ENCODE results near the gene TAF6.

The TAF6 gene

DNA sequence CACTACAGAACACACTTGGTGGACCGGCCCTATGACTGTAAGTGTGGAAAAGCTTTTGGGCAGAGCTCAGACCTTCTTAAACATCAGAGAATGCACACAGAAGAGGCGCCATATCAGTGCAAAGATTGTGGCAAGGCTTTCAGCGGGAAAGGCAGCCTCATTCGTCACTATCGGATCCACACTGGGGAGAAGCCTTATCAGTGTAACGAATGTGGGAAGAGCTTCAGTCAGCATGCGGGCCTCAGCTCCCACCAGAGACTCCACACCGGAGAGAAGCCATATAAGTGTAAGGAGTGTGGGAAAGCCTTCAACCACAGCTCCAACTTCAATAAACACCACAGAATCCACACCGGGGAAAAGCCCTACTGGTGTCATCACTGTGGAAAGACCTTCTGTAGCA lies 55.0 kb downstream of the TAF6 start:
- Histone ChIP-seq H3K36me3 (ENCODE audit: control insufficient read depth in 2 of 2, insufficient read depth in 1 of 2, low read length in 2 of 2) (peaks cover 27 to 29% of the 10 kb centered on the region in 2 experiments), H3K27ac (ENCODE audit: extremely low read depth, low read depth, low read length) (no peak overlapping the region)
- POLR2A ChIA-PET = no interaction called here

GRCh38 chr7:100063376-100063775 lies 55.8 kb downstream of the TAF6 start:
- Histone ChIP-seq H3K36me3 (ENCODE audit: control insufficient read depth in 2 of 2, insufficient read depth in 1 of 2, low read length in 2 of 2) (peaks cover 35% of the 10 kb centered on the region in 2 experiments), H3K9me3 (ENCODE audit: control insufficient read depth, insufficient read depth, low read depth, low read length) (no peaks in the 10 kb centered on the region), H3K4me3 (ENCODE audit: low read depth, low read length) (no peak overlapping the region), H3K4me1 (ENCODE audit: control insufficient read depth, insufficient read depth, low read length) (no peaks in the 10 kb centered on the region), H3K27ac (ENCODE audit: extremely low read depth, low read depth, low read length) (no peak overlapping the region)
- ChIA-PET POLR2A (interaction anchor here (0.5 kb wide), 2 partner anchors 37 to 38 kb away, joined by 3 read pairs; no protein-coding TSS in a partner anchor), CTCF (interaction anchor here (0.6 to 1.1 kb wide), 2 partner anchors 10 to 212 kb away, joined by 3 to 4 read pairs; no protein-coding TSS in a partner anchor)
- no peak for TF ChIP-seq ZBTB49 (tag by site-specific recombination; IDR thresholded peaks at IDR 0.05; ENCODE audit: low read depth)
- TF ChIP-seq ZNF112 (tag by site-specific recombination; IDR thresholded peaks at IDR 0.05) = no peak
- TF ChIP-seq ZNF26 (tag by site-specific recombination; IDR thresholded peaks at IDR 0.05) = no peak
- no peak for TF ChIP-seq BCL6B (tag by site-specific recombination; IDR thresholded peaks at IDR 0.05)
- no peak for TF ChIP-seq INSM2 (tag by site-specific recombination; IDR thresholded peaks at IDR 0.05)
- TF ChIP-seq, protein P1, sequence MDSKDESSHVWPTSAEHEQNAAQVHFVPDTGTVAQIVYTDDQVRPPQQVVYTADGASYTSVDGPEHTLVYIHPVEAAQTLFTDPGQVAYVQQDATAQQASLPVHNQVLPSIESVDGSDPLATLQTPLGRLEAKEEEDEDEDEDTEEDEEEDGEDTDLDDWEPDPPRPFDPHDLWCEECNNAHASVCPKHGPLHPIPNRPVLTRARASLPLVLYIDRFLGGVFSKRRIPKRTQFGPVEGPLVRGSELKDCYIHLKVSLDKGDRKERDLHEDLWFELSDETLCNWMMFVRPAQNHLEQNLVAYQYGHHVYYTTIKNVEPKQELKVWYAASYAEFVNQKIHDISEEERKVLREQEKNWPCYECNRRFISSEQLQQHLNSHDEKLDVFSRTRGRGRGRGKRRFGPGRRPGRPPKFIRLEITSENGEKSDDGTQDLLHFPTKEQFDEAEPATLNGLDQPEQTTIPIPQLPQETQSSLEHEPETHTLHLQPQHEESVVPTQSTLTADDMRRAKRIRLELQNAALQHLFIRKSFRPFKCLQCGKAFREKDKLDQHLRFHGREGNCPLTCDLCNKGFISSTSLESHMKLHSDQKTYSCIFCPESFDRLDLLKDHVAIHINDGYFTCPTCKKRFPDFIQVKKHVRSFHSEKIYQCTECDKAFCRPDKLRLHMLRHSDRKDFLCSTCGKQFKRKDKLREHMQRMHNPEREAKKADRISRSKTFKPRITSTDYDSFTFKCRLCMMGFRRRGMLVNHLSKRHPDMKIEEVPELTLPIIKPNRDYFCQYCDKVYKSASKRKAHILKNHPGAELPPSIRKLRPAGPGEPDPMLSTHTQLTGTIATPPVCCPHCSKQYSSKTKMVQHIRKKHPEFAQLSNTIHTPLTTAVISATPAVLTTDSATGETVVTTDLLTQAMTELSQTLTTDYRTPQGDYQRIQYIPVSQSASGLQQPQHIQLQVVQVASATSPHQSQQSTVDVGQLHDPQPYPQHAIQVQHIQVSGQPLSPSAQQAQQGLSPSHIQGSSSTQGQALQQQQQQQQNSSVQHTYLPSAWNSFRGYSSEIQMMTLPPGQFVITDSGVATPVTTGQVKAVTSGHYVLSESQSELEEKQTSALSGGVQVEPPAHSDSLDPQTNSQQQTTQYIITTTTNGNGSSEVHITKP (tag by site-specific recombination; IDR thresholded peaks at IDR 0.05) = no peak
- no peak for TF ChIP-seq ZNF23 (tag by site-specific recombination; IDR thresholded peaks at IDR 0.05; ENCODE audit: borderline replicate concordance)

More for the DNA sequence above, 55.0 kb downstream of the TAF6 start:
- no peaks in the 10 kb centered on the region for H3K4me1 ChIP-seq (ENCODE audit: control insufficient read depth, insufficient read depth, low read length)
- no peaks in the 10 kb centered on the region for H3K9me3 ChIP-seq (ENCODE audit: control insufficient read depth, insufficient read depth, low read depth, low read length)
- no peak overlapping the region for H3K4me3 ChIP-seq (ENCODE audit: low read depth, low read length)
- CTCF ChIA-PET = interaction anchor here (1.1 kb wide), 2 partner anchors 11 to 18 kb away, joined by 3 read pairs; no protein-coding TSS in a partner anchor
- no peak for TF ChIP-seq ZNF791 (tag by site-specific recombination; IDR thresholded peaks at IDR 0.05)
- TF ChIP-seq ZNF148 (tag by site-specific recombination; IDR thresholded peaks at IDR 0.05; ENCODE audit: borderline replicate concordance) = no peak
- no peak for TF ChIP-seq ZNF530 (tag by site-specific recombination; IDR thresholded peaks at IDR 0.05; ENCODE audit: low read depth)
- TF ChIP-seq PRDM1 (tag by site-specific recombination; IDR thresholded peaks at IDR 0.05) = no peak
- TF ChIP-seq ZNF324 (tag by site-specific recombination; IDR thresholded peaks at IDR 0.05) = no peak
- TF ChIP-seq EGR2 (tag by site-specific recombination; IDR thresholded peaks at IDR 0.05; ENCODE audit: low read depth) = no peak
- TF ChIP-seq ZNF292 (tag by site-specific recombination; IDR thresholded peaks at IDR 0.05; ENCODE audit: borderline replicate concordance, low read depth) = no peak
- TF ChIP-seq ZNF626 (tag by site-specific recombination; IDR thresholded peaks at IDR 0.05) = no peak
- no peak for TF ChIP-seq FEZF1 (tag by site-specific recombination; IDR thresholded peaks at IDR 0.05)
- no peak for TF ChIP-seq ZNF560 (tag by site-specific recombination; IDR thresholded peaks at IDR 0.05; ENCODE audit: borderline replicate concordance)
- TF ChIP-seq ZXDB (tag by site-specific recombination; IDR thresholded peaks at IDR 0.05) = no peak
- no peak for TF ChIP-seq KLF10 (tag by site-specific recombination; IDR thresholded peaks at IDR 0.05)
- TF ChIP-seq ZNF211 (tag by site-specific recombination; IDR thresholded peaks at IDR 0.05; ENCODE audit: low read depth) = no peak
- no peak for TF ChIP-seq ZFP41 (tag by site-specific recombination; IDR thresholded peaks at IDR 0.05; ENCODE audit: borderline replicate concordance)
- no peak for TF ChIP-seq ZNF184 (tag by site-specific recombination; IDR thresholded peaks at IDR 0.05)
- TF ChIP-seq ZNF274 (IDR thresholded peaks at IDR 0.05; ENCODE audit: low read length) = no peak
- no peak for TF ChIP-seq ZNF274 (tag by site-specific recombination; IDR thresholded peaks at IDR 0.05; ENCODE audit: borderline replicate concordance)
- no peak for TF ChIP-seq ZNF214 (tag by site-specific recombination; IDR thresholded peaks at IDR 0.05; ENCODE audit: borderline replicate concordance)
- TF ChIP-seq SP2 (tag by site-specific recombination; IDR thresholded peaks at IDR 0.05) = no peak
- TF ChIP-seq ZNF202 (tag by site-specific recombination; IDR thresholded peaks at IDR 0.05; ENCODE audit: borderline replicate concordance) = no peak
- TF ChIP-seq ZNF549 (tag by site-specific recombination; IDR thresholded peaks at IDR 0.05) = no peak

Data from HEK293 (cell line).